ENCODE results near the gene ITGB1. TPM values are rescaled to one million over a fixed set of nuclear protein-coding genes. Genes with fewer than 3 reads are reported as not detected.
"Not testable (repeated sequence)": the region's sequence is repeated elsewhere in the genome, so short reads cannot be mapped to it uniquely, and the experiment has no call there.

The ITGB1 gene
- total and polyA plus RNA-seq, 12 donors, result 93.3 to 803 (median 331) TPM

DNA sequence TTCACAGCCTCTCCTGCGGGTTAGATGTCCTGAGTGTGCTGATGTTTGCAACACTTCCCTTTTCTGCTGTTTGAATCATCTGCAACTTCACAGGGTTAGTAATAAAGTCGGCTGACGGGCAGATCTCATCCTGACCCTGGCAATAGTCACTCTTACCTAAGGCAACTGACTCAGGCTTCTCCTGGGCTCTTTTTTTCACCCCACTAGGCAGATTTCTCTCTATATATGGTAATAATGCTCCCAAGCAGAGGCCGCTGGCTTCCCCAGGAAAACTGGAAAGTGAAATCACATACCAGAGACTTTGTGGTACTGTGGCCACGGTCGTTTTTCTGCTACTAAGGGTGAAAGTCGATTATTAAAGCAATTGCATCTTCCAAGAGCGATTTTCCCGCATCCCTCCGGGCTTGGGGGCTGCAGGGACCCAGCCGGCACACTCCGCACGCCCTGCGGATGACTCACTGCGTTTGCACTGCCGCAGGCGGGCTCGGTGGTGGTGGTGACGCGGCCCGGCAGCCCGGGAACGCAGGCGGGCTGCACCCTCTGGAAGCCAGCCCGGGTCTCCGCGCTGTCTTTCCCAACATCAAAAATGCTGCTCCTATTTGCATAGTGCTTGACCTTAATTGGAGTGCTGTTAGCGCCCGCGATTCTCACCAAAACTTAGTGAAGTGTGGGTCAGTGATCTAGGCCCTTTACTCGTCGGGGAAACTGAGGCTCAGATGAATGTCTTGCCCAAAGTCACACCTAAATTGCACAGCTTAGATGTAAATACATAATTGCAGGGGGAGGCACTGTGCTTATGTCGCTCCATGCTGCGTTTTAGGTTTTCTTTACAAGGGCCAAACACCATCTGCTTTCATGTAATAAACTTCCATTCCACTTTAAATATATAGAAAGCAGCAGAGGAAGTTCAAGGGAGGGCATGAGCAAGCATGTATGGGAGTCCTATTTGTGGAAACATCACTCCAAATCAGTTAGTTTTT lies 47.6 kb upstream of the ITGB1 start:
- DNase-seq, result peak; percentile 78 to 88 (median 86)
- intact Hi-C loops (cut with DNase I), result loop anchor here in 1 of 2 donors (2.0 kb wide), 1 partner anchor 211 kb away; no protein-coding TSS in a partner anchor
- TF ChIP-seq, protein P1, sequence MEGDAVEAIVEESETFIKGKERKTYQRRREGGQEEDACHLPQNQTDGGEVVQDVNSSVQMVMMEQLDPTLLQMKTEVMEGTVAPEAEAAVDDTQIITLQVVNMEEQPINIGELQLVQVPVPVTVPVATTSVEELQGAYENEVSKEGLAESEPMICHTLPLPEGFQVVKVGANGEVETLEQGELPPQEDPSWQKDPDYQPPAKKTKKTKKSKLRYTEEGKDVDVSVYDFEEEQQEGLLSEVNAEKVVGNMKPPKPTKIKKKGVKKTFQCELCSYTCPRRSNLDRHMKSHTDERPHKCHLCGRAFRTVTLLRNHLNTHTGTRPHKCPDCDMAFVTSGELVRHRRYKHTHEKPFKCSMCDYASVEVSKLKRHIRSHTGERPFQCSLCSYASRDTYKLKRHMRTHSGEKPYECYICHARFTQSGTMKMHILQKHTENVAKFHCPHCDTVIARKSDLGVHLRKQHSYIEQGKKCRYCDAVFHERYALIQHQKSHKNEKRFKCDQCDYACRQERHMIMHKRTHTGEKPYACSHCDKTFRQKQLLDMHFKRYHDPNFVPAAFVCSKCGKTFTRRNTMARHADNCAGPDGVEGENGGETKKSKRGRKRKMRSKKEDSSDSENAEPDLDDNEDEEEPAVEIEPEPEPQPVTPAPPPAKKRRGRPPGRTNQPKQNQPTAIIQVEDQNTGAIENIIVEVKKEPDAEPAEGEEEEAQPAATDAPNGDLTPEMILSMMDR (IDR thresholded peaks at IDR 0.05), result no peak
- peak; percentile 17 to 56 for TF ChIP-seq POLR2A (IDR thresholded peaks at IDR 0.05)

DNA sequence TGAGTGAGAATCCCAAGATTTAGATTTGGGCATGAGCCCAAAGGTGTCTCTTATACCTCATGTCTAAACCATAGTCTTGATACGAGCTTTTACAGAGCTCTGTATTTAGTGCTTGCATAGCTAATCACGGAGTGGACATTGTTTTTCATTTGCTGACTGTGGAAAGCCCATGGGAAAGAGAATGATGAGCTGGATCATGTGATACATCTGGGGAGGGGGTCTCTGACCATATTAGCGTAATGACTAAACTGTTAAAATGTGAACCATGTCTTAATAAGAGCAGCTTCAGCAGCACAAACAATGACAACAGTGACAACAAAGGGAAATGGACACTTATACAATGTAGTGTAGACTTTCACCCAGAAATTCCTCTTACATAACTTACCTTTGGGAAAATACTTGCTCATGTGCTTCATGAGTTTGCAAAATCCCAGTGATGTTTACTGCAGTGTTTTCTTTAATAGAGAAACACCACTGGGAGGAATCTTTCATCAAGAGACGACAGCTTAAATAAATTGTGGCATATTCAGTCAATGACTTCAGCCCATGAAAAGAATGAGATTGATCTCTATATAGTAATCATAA lies 44.0 kb upstream of the ITGB1 start:
- Histone ChIP-seq H3K4me1 (replicated peaks in 1 of 2) (peaks cover 0 to 11% of the 10 kb centered on the region in 2 donors), H3K36me3 (replicated peaks in 1 of 2) (no peaks in the 10 kb centered on the region), H3K4me3 (no peak overlapping the region), H3K27me3 (no peaks in the 10 kb centered on the region), H3K9me3 (replicated peaks in 1 of 3) (no peaks in the 10 kb centered on the region), H3K27ac (no peak overlapping the region)
- 84 to 97% (median 89%) methylated on average over 4 of the region's 4 CpGs for WGBS, 4 donors
- no peak for DNase-seq
- intact Hi-C loops (cut with DNase I), result no loop called here
- no peak for TF ChIP-seq POLR2A (IDR thresholded peaks at IDR 0.05)
- TF ChIP-seq, protein P1 (IDR thresholded peaks at IDR 0.05), result no peak

More for the DNA sequence above, 47.6 kb upstream of the ITGB1 start:
- H3K9me3 ChIP-seq (replicated peaks in 1 of 3), result no peaks in the 10 kb centered on the region
- H3K27ac ChIP-seq, result peak overlapping the region; percentile 29 to 91 (median 76)
- H3K36me3 ChIP-seq (replicated peaks in 1 of 2), result no peaks in the 10 kb centered on the region
- no peaks in the 10 kb centered on the region for H3K27me3 ChIP-seq
- peak overlapping the region in 2 of 4 donors; percentile 41 to 51 for H3K4me3 ChIP-seq
- WGBS, 4 donors, result 10 to 31% (median 18%) methylated on average over 7 to 34 of the region's 34 CpGs
- peaks cover 0 to 14% of the 10 kb centered on the region in 2 donors for H3K4me1 ChIP-seq (replicated peaks in 1 of 2)

DNA sequence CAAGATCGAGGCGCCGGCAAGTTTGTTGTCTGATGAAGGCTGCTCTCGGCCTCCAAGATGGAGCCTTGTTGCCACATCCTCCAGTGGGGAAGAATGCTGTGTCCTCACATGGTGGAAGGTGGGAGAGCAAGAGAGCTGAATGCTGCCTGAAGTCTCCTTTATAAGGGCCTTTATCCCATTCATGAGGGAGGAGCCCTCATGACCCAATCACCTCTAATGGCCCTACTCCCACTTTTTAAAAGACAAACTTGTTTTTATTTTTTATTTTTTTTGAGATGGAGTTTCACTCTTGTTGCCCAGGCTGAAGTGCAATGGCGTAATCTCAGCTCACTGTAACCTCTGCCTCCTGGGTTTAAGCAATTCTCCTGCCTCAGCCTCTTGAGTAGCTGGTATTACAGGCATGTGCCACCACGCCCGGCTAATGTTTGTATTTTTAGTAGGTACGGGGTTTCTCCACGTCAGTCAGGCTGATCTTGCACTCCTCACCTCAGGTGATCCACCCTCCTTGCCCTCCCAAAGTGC lies 40.1 kb upstream of the ITGB1 start:
- H3K27me3 ChIP-seq; DNase-seq; H3K27ac ChIP-seq; intact Hi-C loops (cut with DNase I); H3K9me3 ChIP-seq (replicated peaks in 1 of 3); H3K4me3 ChIP-seq; H3K4me1 ChIP-seq (replicated peaks in 1 of 2); H3K36me3 ChIP-seq (replicated peaks in 1 of 2): not testable (repeated sequence)
- 87 to 96% (median 93%) methylated on average over 9 of the region's 9 CpGs for WGBS, 4 donors

DNA sequence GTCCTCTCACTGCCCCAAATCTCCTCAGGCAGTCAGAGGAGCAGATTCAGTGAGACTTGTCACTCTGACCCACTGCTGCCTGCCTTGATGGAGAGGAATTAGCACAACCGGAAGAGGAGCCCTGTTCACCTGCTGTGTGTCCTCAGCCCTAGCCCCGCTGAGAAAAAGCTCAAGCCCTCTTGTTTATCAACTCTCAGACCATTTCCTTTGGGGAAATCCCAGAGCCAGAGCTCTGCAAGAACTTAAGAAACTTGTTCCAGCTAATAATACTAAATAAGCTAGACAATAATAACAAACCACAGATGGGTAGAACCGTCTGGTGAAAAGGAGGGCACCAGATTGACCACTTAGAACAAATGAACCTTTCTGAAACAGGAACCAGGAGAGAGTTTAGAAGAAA lies 37.7 kb upstream of the ITGB1 start:
- intact Hi-C loops (cut with DNase I), result no loop called here

More for the DNA sequence above, 37.7 kb upstream of the ITGB1 start:
- Histone ChIP-seq H3K4me3 (no peak overlapping the region), H3K27ac (no peak overlapping the region), H3K9me3 (replicated peaks in 1 of 3) (no peaks in the 10 kb centered on the region), H3K36me3 (replicated peaks in 1 of 2) (no peaks in the 10 kb centered on the region), H3K4me1 (replicated peaks in 1 of 2) (no peaks in the 10 kb centered on the region), H3K27me3 (no peaks in the 10 kb centered on the region)
- no peak for TF ChIP-seq POLR2A (IDR thresholded peaks at IDR 0.05)
- TF ChIP-seq, protein P1 (IDR thresholded peaks at IDR 0.05), result no peak
- 44 to 57% (median 50%) methylated on average over 1 to 3 of the region's 3 CpGs for WGBS, 4 donors
- DNase-seq, result no peak
